HG02759 (cell line): ENCODE results near the gene GRM4.

ENCODE experiments used
- ATAC-seq: cut with Tn5 transposase; IDR thresholded peaks from one replicate; pipeline ENCODE4 v1.9.1; 2021; ENCODE audit warnings: mild to moderate bottlenecking, moderate library complexity; ENCODE audit not compliant: unreplicated experiment

The GRM4 gene

DNA sequence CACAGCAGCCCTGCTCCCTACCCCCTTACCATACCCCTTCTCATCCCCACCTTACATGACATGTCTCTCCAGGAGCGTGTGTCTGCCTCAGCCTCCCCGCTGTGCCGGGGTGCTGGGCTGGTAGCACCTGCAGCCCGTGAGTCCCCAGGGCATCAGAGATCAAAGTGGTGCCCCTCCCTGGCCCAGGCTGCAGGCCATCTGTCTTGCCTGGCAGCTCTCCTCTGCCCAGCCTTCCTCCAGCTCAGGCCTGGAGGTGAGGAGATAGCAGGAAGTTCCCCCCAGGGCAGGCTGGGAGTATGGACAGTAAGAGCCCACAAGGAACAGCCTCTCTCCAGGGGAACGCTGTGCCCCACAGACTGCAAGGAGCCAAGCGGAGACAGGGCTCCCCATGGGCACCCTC, 35.3 kb downstream of the GRM4 start:
- no peak for ATAC-seq

GRCh38 chr6:34108176-34108575, 37.7 kb downstream of the GRM4 start:
- no peak for ATAC-seq

DNA sequence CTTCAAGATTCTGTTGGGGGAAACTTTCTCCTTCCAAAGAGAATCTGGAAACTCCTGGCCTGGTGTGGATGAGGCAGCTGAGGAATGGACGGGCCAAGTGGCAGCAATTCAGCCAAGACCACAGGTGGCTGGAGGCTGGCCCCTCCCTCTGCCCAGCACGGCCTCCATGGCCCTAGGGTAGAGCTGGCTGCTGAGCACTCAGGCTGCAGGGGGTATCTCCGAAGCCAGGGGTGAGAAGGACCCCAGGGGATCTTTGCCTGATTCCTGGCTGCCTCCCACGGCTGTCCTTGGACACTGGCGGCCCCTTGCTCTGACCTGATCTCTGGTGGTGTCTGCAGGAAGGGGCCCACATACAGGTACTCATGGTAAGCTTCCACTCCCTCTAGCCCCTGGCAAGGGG, 39.0 kb downstream of the GRM4 start:
- ATAC-seq: no peak

GRCh38 chr6:34106421-34106820, 39.5 kb downstream of the GRM4 start:
- no peak for ATAC-seq

GRCh38 chr6:34104628-34105027, 41.3 kb downstream of the GRM4 start:
- no peak for ATAC-seq

DNA sequence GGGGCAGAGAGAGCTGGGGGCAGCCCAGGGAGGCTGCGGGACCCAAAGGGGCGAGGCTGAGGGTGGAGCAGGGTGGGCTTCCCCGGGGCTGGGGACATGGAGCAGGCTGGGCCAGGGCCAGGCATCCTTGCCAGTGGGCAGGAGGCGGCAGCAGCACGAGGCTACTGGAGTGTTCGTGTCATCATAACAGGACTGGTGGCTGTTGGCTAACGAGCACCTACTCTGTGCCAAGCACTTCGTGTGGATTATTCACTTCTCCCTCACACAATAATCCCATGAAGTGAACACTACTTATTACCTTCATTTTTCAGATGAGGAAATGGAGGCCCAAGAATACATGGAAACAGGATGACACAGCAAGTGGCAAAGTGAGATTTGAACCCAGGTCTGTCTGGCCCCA, 41.7 kb downstream of the GRM4 start:
- no peak for ATAC-seq

DNA sequence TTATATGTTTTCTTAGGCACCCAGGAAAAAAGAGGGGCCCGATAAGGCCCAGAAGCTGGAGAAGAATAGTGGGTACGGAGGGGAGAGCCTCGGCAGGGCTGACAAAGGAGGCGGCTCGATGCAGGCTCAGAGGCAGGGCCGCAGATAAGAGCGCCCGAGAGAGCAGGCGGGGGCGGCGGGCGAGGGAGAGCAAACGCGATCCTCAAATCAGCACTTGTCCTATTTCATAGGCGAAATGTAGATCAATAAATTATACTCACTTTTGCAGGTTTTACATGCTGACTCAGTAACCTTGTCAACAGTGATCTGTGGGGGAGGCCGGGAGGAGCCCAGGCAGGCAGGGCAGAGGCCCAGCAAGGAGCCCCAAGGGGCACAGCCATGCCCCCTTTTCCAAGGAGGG, 42.6 kb downstream of the GRM4 start:
- ATAC-seq: no peak

DNA sequence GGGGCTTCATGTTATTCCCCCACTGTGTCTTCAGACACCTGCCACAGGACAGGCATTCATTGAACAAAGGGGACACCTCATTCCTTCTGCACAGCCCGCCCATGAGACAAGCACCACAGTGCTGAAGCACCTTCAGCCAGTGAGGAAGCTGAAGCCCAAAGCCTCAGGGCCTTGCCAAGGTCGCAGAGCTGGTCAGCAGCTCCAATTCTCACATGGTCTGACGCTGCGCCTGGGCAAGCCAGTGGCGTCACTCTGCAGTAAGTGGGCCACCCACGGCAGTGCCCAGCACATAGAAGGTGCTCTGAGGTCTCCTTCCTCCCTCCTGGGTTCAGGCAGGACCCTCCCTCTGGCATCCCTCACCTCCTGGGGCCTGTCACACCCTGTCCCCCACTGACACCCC, 43.2 kb downstream of the GRM4 start:
- no peak for ATAC-seq

GRCh38 chr6:34102099-34102656, 43.7 kb downstream of the GRM4 start:
- ATAC-seq: no peak

DNA sequence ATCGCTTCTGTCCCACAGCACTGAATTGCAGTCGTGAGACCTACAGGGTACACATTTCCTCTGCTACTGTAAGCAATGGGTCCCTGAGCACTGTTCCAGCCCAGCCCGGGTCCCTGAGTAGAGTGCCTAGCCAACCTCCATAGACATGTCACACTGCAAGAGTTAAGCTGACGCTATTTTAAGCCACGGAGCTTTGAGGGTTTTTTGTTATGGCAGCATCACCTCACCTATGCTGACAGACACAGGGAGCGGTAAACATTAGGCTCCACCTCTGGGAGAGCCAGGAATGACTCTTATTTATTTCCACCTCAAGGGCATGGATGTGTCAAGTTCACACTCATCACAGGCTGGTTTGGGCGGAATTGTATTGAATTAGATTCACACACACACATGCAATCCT, 45.1 kb downstream of the GRM4 start:
- ATAC-seq: no peak

DNA sequence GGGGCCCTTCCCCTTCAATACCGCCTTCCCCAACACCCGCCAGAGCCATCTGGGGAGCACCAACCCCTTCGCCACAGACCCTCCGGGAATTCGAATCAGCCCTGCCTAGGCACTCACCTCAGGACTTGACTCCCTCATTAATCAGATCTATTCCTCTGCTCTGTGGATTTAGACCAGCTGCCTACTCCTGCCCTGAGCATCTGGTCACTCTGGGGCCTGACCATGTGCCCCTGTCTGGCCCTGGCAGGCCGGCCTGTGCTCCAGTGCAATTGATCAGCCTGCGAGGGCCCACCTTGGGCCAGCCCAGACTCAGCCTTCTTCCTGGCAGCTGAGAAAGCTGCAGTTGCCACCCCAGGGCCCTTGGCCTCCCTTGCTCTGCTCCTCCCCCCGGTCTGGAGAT, 46.0 kb downstream of the GRM4 start:
- ATAC-seq: no peak

DNA sequence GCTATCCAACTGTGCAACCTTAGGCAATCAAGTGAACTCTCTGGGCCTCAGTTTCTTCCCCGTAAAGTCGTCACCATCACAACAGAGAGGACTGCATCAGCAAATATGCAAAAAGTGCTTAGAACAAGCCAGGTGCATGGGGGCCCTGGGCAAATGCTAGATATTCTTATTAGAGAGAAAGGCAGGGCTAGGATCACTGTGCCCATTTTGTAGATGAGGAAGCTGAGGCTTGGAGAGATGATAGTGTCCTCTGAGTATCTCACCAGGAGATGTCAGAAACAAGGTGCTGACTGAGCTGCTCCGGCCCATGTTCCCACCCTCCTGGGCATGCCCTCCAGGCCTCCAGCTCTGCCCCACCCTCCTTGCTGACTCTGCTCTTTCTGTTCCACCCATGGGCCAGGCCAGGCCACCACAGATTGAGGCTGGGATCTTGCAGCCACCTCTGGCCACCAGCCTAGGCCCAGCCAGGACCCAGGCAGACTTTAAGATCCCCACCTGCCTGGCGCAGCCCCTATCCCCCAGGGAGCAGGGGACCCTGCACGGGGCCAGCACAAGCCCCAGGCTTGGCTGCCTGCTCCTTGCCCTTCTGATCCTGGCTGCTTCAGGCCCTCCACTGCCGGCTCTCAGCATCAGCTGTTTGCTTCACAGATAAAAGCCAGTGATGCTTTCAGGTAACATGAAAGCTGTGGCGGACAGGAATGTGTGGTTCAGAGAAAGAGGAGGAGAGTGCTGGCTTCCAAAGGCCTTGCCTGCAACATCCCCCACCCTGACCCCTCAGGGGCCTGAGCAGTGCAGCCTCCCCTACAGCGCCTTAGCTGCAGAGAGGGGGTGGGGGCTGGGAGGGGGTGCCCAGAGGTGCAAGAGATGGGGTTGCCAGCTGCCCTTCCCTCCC, 47.6 kb downstream of the GRM4 start:
- no peak for ATAC-seq

- ATAC-seq: no peak
These were observed 49.1 kb downstream of the GRM4 start for GRCh38 chr6:34096814-34097213.

DNA sequence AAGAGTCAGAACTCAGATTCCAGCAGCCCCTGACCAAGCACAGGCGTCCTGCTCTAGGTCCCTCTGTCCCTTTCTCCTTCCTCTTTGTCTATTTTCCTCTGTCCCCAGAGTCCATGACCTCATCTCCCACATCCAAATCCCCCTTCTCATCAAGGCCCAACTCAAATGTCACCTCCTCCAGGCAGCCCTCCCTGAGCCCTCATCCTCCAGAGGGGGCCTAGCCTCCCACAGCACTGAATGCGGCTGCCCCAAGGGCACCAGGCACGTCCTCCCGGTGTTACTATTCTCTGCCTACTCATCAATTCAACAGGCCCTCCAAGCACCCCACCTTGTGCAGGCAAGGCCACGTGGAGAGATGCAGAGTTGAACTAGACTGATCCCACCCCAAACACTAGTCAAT, 49.7 kb downstream of the GRM4 start:
- ATAC-seq: no peak

DNA sequence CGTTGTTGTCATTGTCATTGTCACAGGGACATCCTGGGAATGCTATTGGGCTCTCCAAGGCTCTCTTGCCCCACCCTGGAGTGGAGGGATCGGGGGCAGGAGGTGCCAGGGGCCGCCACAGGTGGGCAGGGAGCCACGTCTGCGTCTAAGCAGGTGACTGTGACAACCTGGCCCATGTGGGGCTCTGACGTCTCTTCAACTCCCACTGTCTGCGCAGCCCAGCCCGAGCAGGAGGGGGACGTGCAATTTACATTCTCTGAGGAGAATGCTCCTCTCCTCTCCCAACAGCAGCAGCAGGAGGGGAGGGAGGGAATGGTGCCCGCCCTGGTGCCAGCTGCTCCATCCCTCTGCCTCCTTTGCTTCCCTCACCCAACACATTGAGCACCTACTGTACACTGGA, 50.1 kb downstream of the GRM4 start:
- no peak for ATAC-seq

DNA sequence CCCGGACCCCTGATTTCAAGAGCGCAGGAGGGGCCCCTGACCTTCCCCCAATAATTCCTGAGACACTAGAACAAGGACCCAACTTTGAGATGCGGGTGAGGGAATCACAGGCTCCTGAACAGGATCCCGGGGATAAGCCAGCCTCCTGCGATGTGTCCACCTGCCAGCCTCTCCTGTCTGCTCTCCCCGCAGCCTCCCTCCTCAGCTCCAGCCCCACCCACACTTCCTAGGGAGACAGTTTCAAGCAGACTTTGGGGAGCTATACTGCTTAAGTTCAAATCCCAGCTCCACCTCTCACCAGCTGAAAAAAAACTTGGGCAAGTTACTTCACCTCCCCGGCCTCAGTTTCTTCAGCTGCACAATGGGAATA, 50.8 kb downstream of the GRM4 start:
- no peak for ATAC-seq

DNA sequence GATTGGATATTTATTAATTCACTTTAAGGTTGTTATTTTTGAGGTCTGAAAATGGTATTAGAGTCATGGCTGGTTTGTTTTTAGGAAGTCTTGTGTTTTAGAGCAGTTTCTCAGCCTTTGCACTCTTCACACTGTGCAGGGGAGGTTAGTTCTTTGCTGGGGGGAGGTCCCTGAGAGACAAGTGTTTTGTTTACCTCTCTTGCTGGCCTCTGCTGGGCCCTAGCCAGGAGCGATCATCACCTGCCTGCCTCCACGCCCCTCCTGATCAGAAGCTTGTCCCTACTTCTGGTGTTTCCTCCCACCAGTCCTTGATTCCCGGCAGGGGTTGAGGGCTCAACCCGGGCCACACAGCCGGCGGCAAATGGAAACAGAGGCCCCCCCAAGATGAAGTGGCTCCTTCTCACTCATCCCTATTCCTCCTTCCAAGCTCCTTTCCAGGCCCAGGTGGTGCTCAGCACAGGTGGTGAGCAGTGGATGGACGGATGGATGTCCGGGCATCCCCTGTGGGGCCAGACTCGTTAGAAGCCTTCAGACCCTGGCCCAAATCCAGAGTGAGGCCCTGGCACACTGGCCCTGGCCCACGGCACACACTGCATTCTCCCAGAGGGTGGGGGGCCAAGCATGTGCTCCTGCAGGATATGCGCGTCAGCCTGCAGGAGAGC, 51.3 kb downstream of the GRM4 start:
- no peak for ATAC-seq

- no peak for ATAC-seq
These were observed 51.9 kb downstream of the GRM4 start for GRCh38 chr6:34093854-34094430.

GRCh38 chr6:34093206-34093605, 52.7 kb downstream of the GRM4 start:
- ATAC-seq: no peak

DNA sequence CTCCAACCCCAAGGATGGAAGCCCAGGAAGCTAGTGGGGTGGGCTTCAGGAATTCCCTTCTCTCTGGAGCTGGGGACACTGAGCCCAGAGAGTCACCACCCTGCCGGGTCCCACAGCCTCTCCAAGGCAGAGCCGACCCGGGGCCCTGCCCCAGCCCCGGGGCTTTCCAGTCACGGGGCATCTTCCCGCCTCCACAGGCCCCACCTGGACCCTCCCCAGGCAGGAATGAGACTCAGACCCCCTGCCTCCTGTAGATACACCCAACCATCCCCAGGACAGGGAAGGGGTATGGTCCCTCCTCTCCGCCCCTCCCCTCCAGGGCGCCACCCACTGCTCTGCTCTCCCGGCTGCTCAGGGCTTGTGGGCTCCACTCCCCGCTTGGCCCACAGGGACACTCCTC, 53.3 kb downstream of the GRM4 start:
- ATAC-seq: no peak

DNA sequence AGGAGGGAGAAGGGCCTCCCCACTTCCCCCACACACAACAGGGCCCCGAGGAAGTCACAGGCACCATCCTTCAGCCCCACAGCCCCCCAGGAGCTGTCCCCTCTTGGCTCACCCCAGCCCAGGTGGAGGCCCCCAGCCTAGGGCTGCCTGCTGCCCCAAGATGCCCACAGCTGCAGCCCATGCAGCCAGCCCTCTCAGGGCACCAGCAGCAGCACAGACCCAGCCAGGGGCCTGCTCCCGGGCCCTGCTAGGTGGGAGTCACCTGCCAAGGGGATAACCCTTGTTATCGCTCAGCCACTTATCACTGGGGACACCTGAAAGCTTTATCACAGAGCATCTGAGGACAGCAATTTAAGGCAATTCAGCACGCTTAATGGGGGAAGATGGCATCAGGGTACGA, 55.0 kb downstream of the GRM4 start:
- ATAC-seq: no peak

- ATAC-seq: no peak
These were observed 55.4 kb downstream of the GRM4 start for GRCh38 chr6:34090529-34090928.
